ENCODE results near the gene ALLC. TPM values are rescaled to one million over a fixed set of nuclear protein-coding genes. Genes with fewer than 3 reads are reported as not detected.

ALLC gene
- total and polyA plus RNA-seq, 10 of the 15 experiments (the other 5 are each of a cell fraction or from before 2014, with no cell fraction given): 0.05 TPM; not detected in 9

GRCh38 chr2:3680548-3681345 is 22.7 kb downstream of the ALLC start (continued):
- TF ChIP-seq ZBTB11 (CRISPR knock-in tag; IDR thresholded peaks at IDR 0.05): no peak
- no peak for TF ChIP-seq POLR2AphosphoS5 (IDR thresholded peaks at IDR 0.05; ENCODE audit: low read length)
- no peak for TF ChIP-seq CREB1 (IDR thresholded peaks at IDR 0.05; ENCODE audit: low read depth)
- TF ChIP-seq IKZF1 (conservative IDR thresholded peaks at IDR 0.05): no peak
- no peak for TF ChIP-seq TARDBP (IDR thresholded peaks at IDR 0.05; ENCODE audit: borderline replicate concordance)

GRCh38 chr2:3681625-3682024 is 23.6 kb downstream of the ALLC start:
- intact Hi-C loops (cut with micrococcal nuclease; ENCODE audit: unreplicated experiment): no loop called here
- 28% methylated on average over 5 of the region's 5 CpGs for WGBS (ENCODE audit: insufficient coverage, insufficient replicate concordance, low lambda C conversion rate, missing lambda C conversion rate)
- BruUV-seq (replicated peaks): no TSS peak
- Histone ChIP-seq H3K4me1 (ENCODE audit: control insufficient read depth, insufficient read depth, low read length) (no peaks in the 10 kb centered on the region), H3K9me3 (replicated peaks; ENCODE audit: control insufficient read depth, insufficient read depth, low read length) (no peaks in the 10 kb centered on the region), H3K4me3 (no peak overlapping the region), H3K9ac (ENCODE audit: control insufficient read depth, insufficient read depth, low read length) (no peak overlapping the region), H3K79me2 (ENCODE audit: control insufficient read depth, insufficient read depth, low read length) (no peaks in the 10 kb centered on the region), H3K4me2 (ENCODE audit: control insufficient read depth, insufficient read depth) (no peak overlapping the region), H2AFZ (ENCODE audit: control insufficient read depth, low read depth, low read length) (no peak overlapping the region), H3K27ac (ENCODE audit: control insufficient read depth, insufficient read depth) (no peak overlapping the region), H4K20me1 (ENCODE audit: control insufficient read depth, insufficient read depth) (no peaks in the 10 kb centered on the region), H3K27me3 (replicated peaks in 1 of 2; ENCODE audit: control insufficient read depth in 2 of 2, insufficient read depth in 2 of 2, low read length in 1 of 2) (no peaks in the 10 kb centered on the region; a peak in 4 of 4 replicates), H3K36me3 (ENCODE audit: control insufficient read depth in 2 of 2, insufficient read depth in 2 of 2, low read length in 1 of 2) (no peaks in the 10 kb centered on the region)
- ChIA-PET POLR2A (no interaction called here), SMC1A (ENCODE audit: uncharacterized antibody, unreplicated experiment) (no interaction called here), CTCF (no interaction called here), RAD21 (ENCODE audit: unreplicated experiment) (no interaction called here)
- in situ Hi-C loops (cut with MboI): no loop called here
- DNase-seq (ENCODE audit: low read depth, low spot score): no peak
- ATAC-seq: no peak
- FAIRE-seq: no peak
- TF ChIP-seq CBX3 (IDR thresholded peaks at IDR 0.05; ENCODE audit: borderline replicate concordance, low read depth) (no peak), BCLAF1 (IDR thresholded peaks at IDR 0.05) (no peak), JUND (IDR thresholded peaks at IDR 0.05; ENCODE audit: low read depth, low read length) (no peak), ZBTB4 (CRISPR knock-in tag; IDR thresholded peaks at IDR 0.05) (no peak), NRF1 (conservative IDR thresholded peaks at IDR 0.05; ENCODE audit: low read depth, low read length) (no peak), CBFB (IDR thresholded peaks at IDR 0.05; ENCODE audit: low read depth) (no peak), PKNOX1 (IDR thresholded peaks at IDR 0.05) (no peak)

Measured in GM12878 (cell line).